Stimulated activated CD4-positive, alpha-beta T cell treated with anti-CD3 and anti-CD28 coated beads, Interleukin-1b, Interleukin-23, amount 100 ng/mL, for 24 hours (primary cell): ENCODE results near the gene ADAP1.
"Not testable (repeated sequence)": the region's sequence is repeated elsewhere in the genome, so short reads cannot be mapped to it uniquely, and the experiment has no call there.

Experiments
- DNase-seq, 4 experiments: peaks; one replicate each; pipeline ENCODE4 v3.0.0-alpha.2; 2020; ENCODE audit warnings: low read depth in 4 of 4, low spot score in 1 of 4

Gene ADAP1

DNA sequence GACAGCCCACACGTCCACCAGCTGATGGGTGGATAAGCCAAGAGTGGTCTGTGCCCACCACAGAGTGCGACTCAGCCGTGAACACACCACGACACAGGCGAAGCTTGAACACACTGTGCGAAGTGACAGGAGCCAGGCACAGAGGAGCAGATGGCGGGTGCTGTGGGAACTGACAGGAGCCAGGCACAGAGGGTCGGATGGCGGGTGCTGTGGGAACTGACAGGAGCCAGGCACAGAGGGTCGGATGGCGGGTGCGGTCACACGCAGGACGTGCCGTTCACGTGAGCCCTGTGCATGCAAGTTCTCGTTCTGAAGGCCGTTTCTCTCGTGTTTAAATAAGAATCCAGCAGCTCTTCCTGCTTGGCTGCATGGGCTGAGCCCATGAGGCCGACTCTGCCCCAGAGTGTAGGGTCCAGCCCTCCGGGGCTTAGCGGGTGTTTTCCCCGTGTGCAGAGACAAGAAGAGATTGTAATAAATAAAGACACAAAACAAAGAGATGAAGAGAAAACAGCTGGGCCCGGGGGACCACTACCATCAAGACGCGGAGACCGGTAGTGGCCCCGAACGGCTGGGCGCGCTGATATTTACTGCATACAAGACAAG is 5.9 kb upstream of the ADAP1 start:
- no peak for DNase-seq

DNA sequence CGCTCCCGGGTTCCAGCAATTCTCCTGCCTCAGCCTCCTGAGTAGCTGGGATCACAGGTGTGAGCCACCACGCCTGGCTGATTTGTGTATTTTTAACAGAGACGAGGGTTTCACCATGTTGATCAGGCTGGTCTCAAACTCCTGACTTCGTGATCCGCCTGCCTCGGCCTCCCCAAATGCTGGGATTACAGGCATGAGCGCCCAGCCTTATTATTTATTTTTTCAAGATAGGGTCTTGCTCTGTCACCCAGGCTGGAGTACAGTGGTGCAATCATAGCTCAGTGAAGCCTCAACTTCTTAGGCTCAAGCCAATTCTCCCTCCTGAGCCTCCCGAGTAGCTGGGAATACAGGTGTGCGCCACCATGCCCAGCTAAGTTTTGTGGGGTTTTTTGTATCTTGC is 5.3 kb upstream of the ADAP1 start:
- DNase-seq: not testable (repeated sequence)

DNA sequence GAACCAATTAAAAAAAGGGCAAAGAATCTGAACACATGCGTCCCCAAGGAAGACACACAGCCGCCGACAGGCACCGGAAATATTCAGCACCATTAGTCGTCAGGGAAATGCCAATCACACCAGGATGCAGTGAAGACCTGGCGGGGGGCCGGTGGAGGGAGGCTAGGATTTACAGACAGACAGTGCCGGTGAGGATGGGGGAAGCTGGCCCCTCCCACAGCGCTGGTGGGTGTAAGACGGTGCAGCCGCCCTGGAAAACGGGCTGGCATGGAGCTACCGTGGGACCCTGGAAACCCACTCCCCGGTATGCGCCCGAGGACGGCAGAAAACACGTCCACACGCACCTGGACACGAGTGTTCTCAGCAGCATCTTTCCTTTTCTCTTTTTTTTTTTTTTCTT is 4.8 kb upstream of the ADAP1 start:
- DNase-seq: no peak

DNA sequence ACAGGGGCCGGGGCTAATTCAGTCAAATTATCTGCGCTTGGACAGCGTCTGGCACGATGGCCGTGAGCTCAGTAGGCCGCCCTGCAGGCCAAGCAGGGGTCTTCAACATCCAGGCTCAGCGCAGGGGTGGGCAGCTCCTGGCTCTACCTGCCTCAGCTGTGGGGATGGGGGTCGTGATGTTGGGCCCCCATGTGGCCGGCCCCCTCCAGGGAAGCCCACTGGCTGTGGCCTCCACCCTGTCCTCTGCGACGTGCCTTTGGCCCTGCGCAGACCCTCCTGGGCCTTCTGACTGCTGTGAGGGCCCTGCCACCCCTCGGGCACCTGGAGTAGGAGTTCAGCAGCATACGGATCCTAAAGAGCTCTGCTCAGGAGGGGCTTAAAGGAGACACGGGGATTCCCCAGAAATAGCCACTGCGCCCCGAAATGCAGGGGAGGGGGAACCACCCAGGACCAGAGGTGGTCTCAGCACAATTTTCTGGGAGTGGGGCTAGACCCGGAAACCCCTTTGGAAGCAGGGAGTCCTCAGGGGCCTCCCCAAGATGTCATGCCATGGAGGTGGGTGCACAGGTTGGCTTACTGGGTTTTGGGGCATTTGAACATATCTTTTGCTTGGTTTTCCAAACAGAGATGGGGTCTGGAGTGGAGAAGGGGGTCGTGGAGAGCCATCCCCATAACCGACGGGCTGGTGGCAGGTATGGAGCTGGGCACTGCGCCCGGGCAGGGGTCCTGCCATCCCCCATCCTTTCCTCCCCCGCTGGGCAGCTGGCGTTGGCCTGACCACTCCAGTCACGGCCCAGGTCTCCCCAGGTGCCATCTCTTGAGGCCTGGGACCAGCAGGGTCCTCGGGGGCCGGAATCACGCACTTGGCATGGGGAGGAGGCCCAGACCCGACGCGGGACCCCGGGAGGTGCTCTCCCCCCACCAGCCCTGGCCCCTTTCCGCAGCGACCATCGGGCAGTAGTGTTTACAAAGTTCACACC is 4.0 kb upstream of the ADAP1 start:
- DNase-seq: no peak

DNA sequence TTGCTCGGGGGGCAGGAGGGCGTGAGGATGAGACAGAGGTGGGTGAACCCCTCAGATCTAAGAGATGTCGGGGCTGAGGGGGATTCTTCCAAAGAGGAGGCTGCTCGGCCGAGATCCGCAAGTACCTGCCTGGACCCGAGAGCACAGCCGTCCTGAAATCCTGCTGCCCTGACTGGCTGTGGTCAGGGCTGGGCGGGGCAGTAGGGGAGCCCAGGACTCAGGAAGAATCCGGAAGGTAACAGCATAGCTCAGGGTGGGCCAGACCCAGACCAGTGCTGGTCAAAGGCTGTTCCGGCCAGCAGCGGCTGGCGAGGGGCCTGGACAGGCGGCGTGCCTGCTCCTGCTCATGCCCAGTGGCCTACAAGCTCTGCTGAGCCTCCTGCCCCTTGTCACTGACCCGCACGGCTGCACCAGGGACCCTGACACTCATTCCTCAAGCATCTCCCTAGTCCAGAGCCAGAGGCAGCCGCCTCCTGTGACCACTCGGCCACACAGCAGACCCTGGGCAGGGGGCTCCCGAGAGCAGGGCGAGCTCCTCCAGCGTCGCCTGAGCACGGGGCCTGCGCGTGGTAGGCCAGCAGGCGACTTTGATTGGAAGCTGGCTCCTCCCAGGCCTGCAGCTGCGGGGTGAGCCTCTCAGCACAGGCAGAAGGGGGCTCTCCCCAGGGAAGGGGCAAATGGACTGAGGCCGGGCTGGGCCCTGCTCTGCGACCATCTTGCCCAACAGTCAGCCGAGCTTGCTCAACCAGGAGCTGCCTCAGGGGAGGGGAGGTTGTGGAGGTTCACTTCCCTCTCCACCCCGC is 3.1 kb upstream of the ADAP1 start:
- DNase-seq: no peak

DNA sequence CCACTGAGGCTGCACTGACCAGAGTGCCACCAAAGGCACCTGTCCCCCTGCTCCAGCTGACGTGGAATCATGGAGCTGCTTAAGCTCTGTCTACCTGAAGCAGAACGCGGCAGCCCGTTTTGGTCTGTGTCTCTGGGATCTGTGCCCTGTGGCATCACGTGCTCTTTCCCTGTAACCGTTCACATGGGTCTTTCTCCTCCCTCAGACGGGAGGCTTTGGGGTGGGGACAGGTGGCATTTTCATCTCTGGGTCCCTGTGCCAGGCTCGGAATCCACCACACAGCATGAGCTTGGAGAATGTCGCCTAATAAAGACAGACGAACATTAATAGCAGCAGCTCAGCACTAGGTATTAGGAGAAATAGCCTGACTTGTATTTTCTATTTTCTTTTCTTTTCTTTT is 1.6 kb upstream of the ADAP1 start:
- no peak for DNase-seq

DNA sequence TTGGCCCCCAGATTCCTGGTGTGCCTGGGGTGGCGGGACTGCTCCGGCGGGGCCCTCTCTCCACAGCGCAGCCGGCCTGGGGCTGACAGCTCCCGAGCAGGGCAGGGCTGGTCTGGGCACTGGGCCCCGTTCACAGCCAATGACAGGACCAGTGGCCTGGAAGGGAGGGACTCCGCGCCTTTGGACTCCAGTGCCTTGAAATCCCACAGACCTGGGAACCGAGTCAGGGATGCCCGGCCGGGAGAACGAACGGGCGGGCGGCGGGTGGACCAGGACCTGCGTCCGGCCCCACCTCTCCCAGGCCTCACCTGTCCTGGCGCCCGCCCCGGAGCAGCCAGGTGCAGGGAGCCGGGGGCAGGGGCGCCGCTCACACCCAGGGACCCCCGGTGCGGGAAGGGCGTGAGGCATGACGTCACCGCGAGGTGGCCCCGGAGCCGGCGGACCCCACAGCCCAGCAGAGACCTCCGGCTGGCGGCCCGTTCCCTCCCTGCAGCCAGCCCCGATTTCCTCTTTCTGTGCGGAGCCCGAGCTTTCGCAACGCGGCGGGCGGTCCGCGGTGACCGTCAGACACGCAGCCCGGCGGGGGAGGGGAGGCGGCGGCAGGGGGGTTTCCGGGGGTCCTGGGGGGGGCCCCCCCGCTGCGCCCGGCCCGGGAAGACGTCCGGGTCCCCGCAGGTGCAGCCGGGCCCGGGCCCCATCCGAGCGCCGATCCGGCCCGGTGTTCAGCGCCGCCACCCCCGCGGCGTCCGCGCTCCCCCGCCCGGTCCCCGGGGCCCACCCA is 743 bp downstream of the ADAP1 start:
- DNase-seq: no peak

DNA sequence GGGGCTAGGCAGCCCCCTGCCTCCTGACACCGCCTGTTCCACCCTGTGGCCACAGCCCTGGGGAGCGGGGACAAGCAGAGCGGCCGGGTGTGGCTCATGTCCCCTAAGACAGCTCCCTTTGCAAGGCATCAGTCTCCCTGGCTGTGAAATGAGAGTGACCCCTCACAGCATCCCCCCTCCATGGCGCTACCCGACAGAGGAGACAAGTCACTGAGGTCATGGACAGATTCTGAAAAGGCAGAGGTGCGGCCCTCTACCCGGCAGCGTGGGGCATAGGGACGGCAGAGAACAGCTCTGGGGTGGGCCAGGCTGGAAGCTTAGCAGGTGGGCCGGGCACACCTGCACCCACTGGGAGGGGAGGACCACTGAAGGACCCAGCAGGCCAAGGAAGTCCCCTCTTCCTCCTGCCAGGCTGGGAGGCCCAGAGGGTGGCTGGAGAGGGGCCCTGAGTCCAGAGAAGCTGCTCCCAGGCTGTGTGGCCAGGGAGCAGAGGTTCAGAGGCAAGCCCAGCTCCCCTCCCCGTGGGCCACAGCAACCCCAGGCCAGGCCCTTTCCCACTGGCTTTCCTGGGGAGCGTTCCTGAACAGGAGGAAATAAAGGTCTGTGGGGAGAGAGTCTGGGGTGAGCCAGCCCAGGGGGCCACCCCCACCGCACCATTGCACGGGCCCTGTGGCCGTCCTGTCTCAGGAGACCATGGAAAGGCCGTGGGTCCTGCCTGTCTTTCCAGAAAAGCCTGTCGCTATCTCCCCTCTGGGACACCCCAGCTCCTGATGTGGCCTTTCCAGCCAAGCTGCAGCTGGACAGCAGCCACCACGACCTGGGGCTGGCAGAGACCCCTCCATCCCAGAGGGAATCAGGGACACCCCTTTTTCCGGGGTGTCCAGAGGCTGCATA is 1.7 kb downstream of the ADAP1 start:
- DNase-seq: no peak

DNA sequence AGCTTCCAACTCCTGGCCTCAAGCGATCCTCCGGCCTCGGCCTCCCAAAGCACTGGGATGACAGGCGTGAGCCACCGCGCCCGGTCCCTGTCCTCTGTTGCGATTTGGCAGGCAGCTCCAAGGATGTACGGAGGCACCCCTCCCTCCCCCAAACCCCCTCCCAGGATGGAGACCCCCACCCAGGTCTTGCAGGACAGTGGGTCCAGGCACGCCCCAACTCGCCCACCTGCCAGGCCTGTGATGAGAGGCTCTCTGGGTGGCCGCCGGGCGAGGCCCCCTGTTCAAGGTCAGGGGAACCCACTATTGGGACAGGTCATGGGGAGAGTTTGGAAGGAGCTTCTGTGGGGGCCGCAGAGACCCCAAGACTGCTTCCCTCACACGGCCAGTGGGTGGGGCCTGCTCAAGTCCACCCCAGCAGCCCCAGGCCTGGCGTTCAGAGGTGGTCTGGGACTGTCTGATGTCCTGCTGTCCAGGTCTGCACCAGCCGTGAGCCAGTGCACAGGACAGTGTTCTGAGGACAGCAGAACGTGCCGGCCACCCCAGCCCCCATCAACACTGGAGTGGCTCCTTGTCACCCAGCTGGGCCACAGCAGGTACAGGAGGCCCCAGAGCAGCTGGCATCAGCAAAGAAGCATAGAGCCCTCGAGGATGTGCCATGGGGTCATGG is 2.5 kb downstream of the ADAP1 start:
- no peak for DNase-seq

DNA sequence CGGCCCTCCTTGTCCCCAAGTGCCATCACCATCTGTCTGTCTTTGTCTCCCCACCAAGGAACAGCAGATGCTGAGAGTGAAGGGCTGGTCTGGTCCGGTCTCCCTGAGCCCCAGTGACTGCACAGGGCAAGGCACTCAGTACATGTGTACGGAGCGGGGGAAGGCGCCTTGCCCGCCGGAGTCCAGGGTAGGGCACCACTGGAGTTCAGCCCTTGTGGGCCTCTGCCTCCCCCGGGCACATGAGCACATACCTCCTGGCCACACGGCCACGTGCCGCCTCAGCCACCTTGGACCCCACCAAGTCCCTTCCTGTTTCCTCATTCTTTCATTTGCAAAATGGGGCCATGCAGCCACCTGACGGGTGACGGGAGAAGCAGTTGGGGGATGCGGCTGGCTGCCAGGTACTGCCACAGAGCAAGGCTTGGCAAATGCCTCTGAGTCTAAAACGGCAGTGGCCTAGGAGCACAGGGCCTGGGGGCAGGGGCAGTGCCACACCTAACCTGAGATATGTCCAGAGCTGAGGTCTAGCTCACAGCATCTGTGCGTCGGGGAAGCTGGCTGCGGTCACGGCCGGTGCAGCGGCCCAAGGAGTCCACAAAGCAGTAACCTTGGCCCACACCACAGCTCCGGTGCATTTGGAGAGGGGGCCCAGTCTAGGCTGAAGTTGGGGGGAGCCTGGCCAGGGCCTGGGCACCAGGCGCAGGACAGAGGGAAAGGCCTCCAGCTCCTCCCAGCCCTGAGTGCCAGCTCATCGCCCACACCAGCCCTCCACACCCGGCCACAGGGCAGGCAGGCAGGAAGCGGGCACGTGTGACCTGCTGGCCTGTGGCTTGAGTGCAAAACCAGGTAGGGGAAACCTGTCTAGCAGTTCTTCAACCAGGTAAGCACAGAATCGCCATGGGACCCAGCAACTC is 5.2 kb downstream of the ADAP1 start:
- DNase-seq: no peak

DNA sequence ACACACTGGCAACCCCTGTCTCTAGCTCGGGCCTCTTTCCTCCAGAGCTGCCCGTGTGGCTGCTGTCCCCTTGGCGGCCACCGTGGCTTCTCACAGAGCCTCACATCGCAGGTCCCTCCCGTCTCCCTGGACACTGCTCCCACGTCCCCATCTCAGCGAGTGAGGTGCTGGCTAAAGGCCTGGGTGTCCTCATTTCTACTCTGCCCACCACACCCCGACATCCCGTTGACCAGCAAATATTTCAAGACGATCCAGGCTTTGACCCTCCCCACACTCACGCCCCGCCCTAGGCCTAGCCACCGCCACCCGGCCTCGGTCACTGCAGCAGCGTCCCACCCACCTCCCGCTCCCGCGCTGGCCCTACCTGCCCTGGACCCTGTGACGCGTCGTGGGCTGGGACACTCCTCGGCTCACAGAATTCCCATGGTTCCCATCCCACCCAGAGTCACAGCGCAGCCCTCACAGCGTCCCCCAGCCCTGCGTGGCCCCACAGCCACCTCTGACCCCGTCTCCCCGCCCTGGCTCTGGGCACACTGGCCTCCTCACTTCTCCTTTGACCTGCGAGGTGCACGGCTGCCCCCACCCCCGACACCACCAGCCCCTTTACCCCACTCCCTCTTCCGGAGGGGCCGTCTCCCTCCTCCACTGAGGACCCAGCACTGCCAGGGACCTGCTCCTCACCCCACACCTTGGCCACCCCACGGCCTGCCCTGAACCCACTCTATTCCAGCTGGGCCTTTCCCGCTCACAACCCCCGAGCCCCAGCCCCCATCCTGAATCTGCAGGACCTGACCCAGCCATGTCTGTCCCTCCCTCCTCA is 6.9 kb downstream of the ADAP1 start:
- no peak for DNase-seq

DNA sequence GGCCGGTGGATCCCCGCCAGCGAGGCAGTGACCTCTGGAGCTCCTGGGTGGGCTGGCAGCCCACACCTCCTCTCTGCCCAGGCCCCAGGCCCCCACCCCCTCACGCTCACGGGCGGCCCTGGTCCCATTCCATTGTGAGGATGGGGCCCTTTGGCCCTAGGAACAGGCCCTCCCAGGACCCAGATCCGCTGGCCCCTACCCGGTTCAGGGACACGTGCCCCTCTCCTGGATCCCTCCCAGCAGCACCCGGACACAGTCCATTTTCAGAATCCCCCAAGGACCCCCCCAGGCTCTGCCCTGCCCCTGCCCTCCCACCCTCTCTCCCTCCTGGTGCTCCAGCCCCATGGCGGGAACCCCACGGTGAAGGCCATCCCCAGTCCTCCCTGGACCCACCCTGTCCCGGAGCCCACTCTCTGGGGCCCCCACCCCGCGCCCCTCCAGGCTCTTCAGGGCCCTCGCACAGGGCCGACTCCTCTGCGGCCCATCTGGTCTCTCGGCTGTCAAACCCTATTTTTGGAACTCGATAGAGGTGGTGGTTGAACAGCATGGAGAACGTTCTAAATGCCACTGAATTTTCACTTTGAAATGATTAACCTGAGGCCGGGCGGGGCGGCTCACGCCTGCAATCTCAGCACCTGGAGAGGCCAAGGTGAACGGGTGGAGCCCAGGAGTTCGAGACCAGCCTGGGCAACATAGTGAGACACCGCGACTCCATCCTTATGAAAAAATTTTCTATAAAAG is 8.1 kb downstream of the ADAP1 start:
- DNase-seq: no peak

DNA sequence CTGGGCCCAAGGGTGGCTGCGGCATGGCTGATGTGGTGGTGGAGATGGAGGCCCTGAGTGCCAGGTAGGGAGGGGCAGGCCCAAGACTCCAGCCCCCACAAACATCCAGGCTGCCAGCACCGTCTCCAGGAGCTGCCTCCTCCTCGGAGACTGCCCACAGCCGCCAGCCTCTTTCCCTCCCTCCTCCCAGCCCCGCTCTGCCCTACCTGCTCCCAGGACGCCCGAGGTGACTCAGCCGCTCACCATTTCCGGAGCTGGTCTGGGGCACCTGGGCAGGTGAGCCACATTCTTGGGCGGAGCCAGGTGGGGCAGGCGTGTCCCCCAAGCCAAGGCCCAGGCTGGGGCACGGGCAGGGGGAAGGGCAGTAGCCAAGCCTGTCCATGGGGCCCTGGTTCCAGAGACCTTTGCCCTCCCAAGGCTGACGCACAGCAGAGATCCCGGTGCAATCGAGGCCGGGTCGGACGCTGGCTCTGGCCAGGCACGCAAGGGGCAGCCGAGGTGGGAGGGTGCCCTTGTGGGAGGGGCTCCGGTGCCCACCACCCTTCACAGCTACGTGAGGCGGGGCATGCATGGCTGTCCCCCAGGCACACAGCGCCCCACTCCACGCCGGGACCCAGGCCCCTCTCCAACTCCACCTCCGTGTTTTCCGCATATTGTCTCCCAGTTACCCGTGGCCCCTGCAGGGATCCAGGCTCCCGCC is 8.8 kb downstream of the ADAP1 start:
- no peak for DNase-seq

DNA sequence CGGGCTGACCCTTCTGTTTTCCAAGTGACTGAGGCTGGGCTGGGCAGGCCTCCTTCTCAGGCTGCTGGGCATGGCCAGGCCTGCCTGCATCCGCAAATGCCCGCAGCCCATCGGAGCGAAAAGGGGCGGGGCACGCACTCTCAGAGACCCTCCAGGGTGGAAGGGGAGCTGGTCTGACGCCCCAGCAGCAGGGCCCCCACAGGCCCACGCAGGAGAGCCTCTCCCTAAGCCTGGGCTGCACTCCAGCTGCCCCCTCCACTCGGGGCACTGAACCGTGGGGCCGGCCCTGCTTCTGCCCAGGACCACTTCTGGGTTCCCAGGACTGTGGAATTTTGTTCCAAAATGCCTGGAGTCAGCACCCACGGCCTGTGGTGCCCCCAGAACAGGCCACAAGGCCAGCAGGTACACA is 9.3 kb downstream of the ADAP1 start:
- no peak for DNase-seq

DNA sequence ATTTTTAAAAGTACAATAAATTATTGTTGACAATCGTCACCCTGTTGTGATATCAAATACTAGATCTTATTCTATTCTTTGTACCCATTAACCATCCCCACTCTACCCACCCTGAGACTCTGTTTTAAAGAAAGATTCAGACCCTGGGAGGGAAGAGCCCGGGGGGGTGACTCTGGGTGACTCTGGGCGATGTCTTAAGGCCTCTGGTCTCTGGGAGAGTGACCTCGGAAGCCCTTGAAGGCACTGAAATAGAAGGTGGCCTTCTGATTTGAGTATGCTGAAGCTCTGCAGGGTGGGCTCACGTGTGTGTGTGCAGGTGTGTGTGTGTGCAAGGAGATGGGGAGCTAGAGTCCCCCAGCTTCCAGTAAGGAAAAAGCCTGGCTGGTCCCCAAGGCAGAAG is 9.7 kb downstream of the ADAP1 start:
- no peak for DNase-seq

DNA sequence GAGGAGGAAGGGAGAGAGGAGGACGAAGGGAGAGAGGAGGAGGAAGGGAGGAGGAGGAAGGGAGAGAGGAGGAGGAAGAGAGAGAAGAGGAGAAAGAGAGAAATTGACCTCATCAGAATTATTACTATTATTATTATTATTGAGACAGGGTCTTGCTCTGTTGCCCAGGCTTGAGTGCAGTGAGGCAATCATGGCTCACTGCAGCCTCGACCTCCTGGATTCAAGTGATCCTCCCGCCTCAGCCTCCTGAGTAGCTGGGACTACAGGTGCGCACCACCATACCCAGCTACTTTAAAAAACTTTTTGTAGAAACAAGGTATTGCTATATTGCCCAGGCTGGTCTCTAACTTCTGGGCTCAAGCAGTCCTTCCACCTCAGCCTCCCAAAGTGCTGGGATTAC is 10.7 kb downstream of the ADAP1 start:
- DNase-seq: not testable (repeated sequence)
